MCF 10A (cell line): ENCODE results near the gene WDR7. TPM values are rescaled to one million over a fixed set of nuclear protein-coding genes. Genes with fewer than 3 reads are reported as not detected.

Experiments used
- BruUV-seq: library from RNA; stranded (reverse); fragments of 400-500 nt; replicated peaks from 2 replicates; lab custom pipeline; 2021; lab: Mats Ljungman, UMichigan
- CTCF ChIA-PET: fragments of 300-600 bp; sonication (Branson Sonifier 250); formaldehyde crosslinking; extraction: SDS; loops from one replicate; lab custom pipeline; 2021; ENCODE audit warnings: antibody characterized with exemption, inconsistent platforms; lab: Yijun Ruan, JAX
- POLR2A ChIA-PET: fragments of 300-600, 350-650 bp; sonication (Branson Sonifier 250); formaldehyde crosslinking; extraction: SDS; loops from one replicate; lab custom pipeline; 2020; ENCODE audit warnings: antibody characterized with exemption, inconsistent platforms; lab: Yijun Ruan, JAX
- DNase-seq: peaks from one replicate; pipeline ENCODE4 v3.0.0-alpha.2; 2018; ENCODE audit not compliant: unreplicated experiment
- H3K27ac Mint-ChIP-seq: one replicate; pipeline ENCODE4 v1.8.0; 2022; ENCODE audit warnings: mild to moderate bottlenecking, low read depth, mixed read lengths; ENCODE audit not compliant: unreplicated experiment
- H3K27me3 Mint-ChIP-seq: one replicate; pipeline ENCODE4 v1.8.0; 2022; ENCODE audit warnings: mixed read lengths; ENCODE audit not compliant: insufficient read depth, unreplicated experiment
- H3K36me3 Mint-ChIP-seq: one replicate; pipeline ENCODE4 v1.8.0; 2022; ENCODE audit warnings: mild to moderate bottlenecking, moderate library complexity, mixed read lengths; ENCODE audit not compliant: insufficient read depth, unreplicated experiment
- H3K4me1 Mint-ChIP-seq: one replicate; pipeline ENCODE4 v1.8.0; 2022; ENCODE audit warnings: mixed read lengths; ENCODE audit not compliant: insufficient read depth, unreplicated experiment
- H3K4me3 Mint-ChIP-seq: one replicate; pipeline ENCODE4 v1.8.0; 2022; ENCODE audit warnings: mild to moderate bottlenecking, moderate library complexity, mixed read lengths; ENCODE audit not compliant: unreplicated experiment
- H3K9me3 Mint-ChIP-seq: one replicate; pipeline ENCODE4 v1.8.0; 2022; ENCODE audit warnings: mixed read lengths; ENCODE audit not compliant: unreplicated experiment
- intact Hi-C: fragments of 100-400 bp; cut with micrococcal nuclease; formaldehyde crosslinking; loops from 2 replicates; pipeline ENCODE4 v1.14.1; 2022
- total RNA-seq: library from RNA; stranded (reverse); gene quantifications from 2 replicates; pipeline ENCODE4 v1.2.3, GENCODE V29; 2022
- TF ChIP-seq, protein P1 (sequence below): fragments of 200-600 bp; IDR thresholded peaks from one replicate; pipeline ENCODE4 v1.8.0; 2022; ENCODE audit warnings: antibody characterized with exemption, mild to moderate bottlenecking; ENCODE audit not compliant: unreplicated experiment

Gene WDR7
- total RNA-seq, 1 experiment from 2014 or later: 12.6 TPM

DNA sequence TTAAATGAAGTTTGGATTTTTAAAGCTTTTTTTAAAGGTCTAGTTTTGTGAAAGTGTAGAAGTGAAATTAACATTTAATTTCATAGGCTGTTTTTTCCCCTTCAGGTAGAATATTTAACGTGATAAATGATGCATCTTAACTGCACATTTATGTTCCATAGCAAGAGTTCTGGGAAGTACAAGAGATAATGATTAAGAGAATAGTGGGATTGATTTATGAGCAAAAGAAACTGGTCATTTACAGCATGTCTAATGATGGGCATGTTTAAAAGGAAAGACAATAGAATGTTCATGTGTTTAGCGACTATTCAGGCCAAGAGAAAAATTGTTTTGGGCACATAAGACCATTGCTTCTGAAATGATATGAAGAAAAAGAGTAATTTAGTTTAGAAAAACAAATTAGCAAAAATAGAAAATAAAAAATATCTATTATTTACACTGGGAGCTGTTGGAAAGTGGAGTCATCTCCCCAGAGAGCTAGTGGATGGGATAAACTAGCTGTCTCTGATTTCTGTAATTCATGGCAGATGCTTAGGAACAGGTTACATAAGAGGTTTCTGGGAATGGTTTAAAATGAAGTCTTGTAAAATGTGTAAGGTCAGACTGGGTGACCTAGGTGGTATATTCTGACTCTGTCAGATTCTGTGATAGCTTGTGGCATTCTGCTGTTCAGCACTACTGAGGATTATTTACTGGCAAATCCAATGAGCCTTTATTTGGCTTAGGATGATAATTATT, 60.7 kb downstream of the WDR7 start:
- TF ChIP-seq, protein P1, sequence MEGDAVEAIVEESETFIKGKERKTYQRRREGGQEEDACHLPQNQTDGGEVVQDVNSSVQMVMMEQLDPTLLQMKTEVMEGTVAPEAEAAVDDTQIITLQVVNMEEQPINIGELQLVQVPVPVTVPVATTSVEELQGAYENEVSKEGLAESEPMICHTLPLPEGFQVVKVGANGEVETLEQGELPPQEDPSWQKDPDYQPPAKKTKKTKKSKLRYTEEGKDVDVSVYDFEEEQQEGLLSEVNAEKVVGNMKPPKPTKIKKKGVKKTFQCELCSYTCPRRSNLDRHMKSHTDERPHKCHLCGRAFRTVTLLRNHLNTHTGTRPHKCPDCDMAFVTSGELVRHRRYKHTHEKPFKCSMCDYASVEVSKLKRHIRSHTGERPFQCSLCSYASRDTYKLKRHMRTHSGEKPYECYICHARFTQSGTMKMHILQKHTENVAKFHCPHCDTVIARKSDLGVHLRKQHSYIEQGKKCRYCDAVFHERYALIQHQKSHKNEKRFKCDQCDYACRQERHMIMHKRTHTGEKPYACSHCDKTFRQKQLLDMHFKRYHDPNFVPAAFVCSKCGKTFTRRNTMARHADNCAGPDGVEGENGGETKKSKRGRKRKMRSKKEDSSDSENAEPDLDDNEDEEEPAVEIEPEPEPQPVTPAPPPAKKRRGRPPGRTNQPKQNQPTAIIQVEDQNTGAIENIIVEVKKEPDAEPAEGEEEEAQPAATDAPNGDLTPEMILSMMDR: no peak
- ChIA-PET POLR2A (interaction anchor here (0.7 kb wide), 1 partner anchor 293 kb away, joined by 3 read pairs; no protein-coding TSS in a partner anchor), CTCF (interaction anchor here (0.6 to 1.0 kb wide), 2 partner anchors 9 to 916 kb away, joined by 3 to 4 read pairs; no protein-coding TSS in a partner anchor)
- Mint-ChIP-seq H3K4me1 (no peaks in the 10 kb centered on the region), H3K9me3 (no peaks in the 10 kb centered on the region), H3K4me3 (no peak overlapping the region), H3K36me3 (no peaks in the 10 kb centered on the region), H3K27me3 (no peaks in the 10 kb centered on the region), H3K27ac (no peak overlapping the region)
- no TSS peak for BruUV-seq
- intact Hi-C loops: no loop called here
- DNase-seq: no peak

DNA sequence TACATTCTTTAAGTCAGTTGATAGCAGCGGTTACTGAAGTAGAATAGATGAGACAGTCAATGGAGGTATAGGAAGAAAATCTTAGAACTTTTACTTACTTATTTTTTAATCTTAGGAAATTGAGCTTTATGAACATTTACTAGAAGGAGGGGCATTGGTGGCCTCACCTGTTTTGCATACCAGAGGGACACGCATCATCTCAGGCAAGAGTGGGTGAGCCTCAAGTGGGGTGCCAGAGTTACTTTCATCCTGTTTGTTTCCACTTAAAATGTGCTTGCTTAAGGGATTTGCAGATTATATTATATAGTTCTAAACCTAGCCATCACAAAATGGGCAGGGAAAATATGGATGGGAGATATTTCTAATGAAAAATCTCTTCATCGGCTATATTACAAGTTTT, 61.6 kb downstream of the WDR7 start:
- Mint-ChIP-seq H3K27me3 (no peaks in the 10 kb centered on the region), H3K4me3 (no peak overlapping the region), H3K27ac (no peak overlapping the region), H3K9me3 (no peaks in the 10 kb centered on the region), H3K4me1 (no peaks in the 10 kb centered on the region), H3K36me3 (no peaks in the 10 kb centered on the region)
- intact Hi-C loops: no loop called here
- POLR2A ChIA-PET: no interaction called here
- TF ChIP-seq, protein P1: no peak
- BruUV-seq: no TSS peak
- CTCF ChIA-PET: interaction anchor here (0.6 kb wide), 1 partner anchor 39 kb away, joined by 3 read pairs; no protein-coding TSS in a partner anchor
- DNase-seq: no peak

DNA sequence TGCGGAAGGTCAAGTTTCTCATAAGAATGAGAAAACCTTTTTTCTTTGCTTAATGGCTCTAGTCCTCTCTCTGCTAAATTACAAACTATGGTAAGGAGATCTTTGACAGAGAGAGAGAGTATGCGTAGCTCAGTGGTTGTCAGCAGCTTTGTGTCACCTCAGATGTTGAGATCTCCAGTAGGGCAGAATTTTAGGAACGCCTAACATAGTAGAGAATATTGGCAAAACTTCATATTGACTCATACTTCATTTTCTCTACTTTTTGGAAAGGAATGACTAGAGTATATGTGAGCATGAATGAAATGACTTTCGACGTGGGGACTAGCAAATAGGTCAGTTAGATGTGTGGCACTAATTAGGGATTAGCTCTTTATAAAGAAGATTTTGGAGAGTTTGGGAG, 64.0 kb downstream of the WDR7 start:
- H3K27ac Mint-ChIP-seq: no peak overlapping the region
- H3K27me3 Mint-ChIP-seq: no peaks in the 10 kb centered on the region
- ChIA-PET POLR2A (no interaction called here), CTCF (interaction anchor here (1.1 to 1.4 kb wide), 2 partner anchors 9 to 11 kb away, joined by 3 to 5 read pairs; no protein-coding TSS in a partner anchor)
- BruUV-seq: no TSS peak
- H3K36me3 Mint-ChIP-seq: no peaks in the 10 kb centered on the region
- H3K4me1 Mint-ChIP-seq: no peaks in the 10 kb centered on the region
- DNase-seq: no peak
- intact Hi-C loops: no loop called here
- H3K9me3 Mint-ChIP-seq: no peaks in the 10 kb centered on the region
- TF ChIP-seq, protein P1: no peak
- no peak overlapping the region for H3K4me3 Mint-ChIP-seq

DNA sequence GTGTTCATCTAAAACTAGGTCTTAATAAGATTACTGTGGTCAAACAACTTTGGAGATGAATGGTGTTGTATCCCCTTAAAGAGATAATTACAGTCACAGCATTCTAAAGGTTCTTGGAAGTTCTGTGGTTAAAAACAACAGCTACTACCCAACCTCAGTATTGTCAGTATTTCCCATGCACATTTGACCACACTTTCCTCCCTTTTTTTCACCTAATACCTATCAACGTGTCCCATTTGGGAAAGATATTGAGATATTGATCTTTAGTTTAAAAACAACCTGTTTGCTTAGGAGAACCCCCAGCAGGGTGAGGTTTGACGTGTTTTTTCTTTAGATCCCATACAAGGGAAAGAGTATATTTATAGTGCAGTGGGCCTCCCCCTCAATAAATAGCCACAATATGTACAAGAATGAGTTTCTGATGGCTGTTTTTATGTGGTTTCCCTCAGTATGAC, 65.6 kb downstream of the WDR7 start:
- Mint-ChIP-seq H3K27ac (no peak overlapping the region), H3K4me3 (no peak overlapping the region), H3K4me1 (no peaks in the 10 kb centered on the region), H3K36me3 (no peaks in the 10 kb centered on the region), H3K9me3 (no peaks in the 10 kb centered on the region), H3K27me3 (no peaks in the 10 kb centered on the region)
- DNase-seq: no peak
- no TSS peak for BruUV-seq
- ChIA-PET CTCF (interaction anchor here (0.6 to 0.8 kb wide), 4 partner anchors 13 to 745 kb away, joined by 3 to 4 read pairs (median 3); no protein-coding TSS in a partner anchor), POLR2A (no interaction called here)
- intact Hi-C loops: no loop called here
- TF ChIP-seq, protein P1: no peak
